Esophagus muscularis mucosa (tissue), 4 donors: ENCODE results near the gene FRMD5. TPM values are rescaled to one million over a fixed set of nuclear protein-coding genes. Genes with fewer than 3 reads are reported as not detected.
A peak's percentile ranks its signal among the peaks of the same experiment; 100 is the strongest.

Source experiments
- DNase-seq: peaks from one replicate; pipeline ENCODE4 v3.0.0-alpha.2; 2017; ENCODE audit errors: extremely low spot score
- H3K27ac ChIP-seq, 4 donors: fragments of 200-600 bp; sonication (generic); replicated peaks in 1 of 4; 1 replicate in 3 of 4; 2 replicates in 1 of 4; pipeline ENCODE4 v1.5.1; 2016 to 2019; ENCODE audit warnings: mild to moderate bottlenecking in 1 of 4
- H3K27me3 ChIP-seq, 4 donors: fragments of 200-600 bp; sonication (generic); one replicate each; pipeline versions ENCODE4 v1.5.1 to v1.6.0; 2016 to 2019
- H3K36me3 ChIP-seq, 4 donors: fragments of 200-600 bp; sonication (generic); one replicate each; pipeline ENCODE4 v1.5.1; 2016 to 2019
- H3K4me1 ChIP-seq, 4 donors: fragments of 200-600 bp; sonication (generic); one replicate each; pipeline ENCODE4 v1.5.1; 2016 to 2019
- H3K4me3 ChIP-seq, 4 donors: fragments of 200-600 bp; sonication (generic); 1 replicate in 2 of 4; 2 replicates in 2 of 4; pipeline ENCODE4 v1.5.1; 2016 to 2019; ENCODE audit warnings: mild to moderate bottlenecking in 4 of 4, moderate library complexity in 1 of 4
- H3K9me3 ChIP-seq, 4 donors: fragments of 200-600 bp; sonication (generic); 1 replicate in 3 of 4; 2 replicates in 1 of 4; pipeline ENCODE4 v1.5.1; 2016 to 2019
- EP300 ChIP-seq: sonication (generic); formaldehyde crosslinking; IDR thresholded peaks from one replicate; pipeline ENCODE4 v1.6.1; 2017; ENCODE audit warnings: antibody characterized with exemption
- POLR2A ChIP-seq: fragments of 450-650 bp; IDR thresholded peaks from one replicate; pipeline ENCODE4 v1.6.1; 2017; ENCODE audit warnings: antibody characterized with exemption, moderate library complexity, mild to moderate bottlenecking, low read depth
- POLR2AphosphoS5 ChIP-seq, 2 donors: sonication (generic); formaldehyde crosslinking; IDR thresholded peaks; one replicate each; pipeline ENCODE4 v1.6.1; 2017; ENCODE audit warnings: antibody characterized with exemption in 2 of 2
- WGBS: methylation state at CpG from one replicate; pipeline ENCODE4 v1.1.5; 2018; 5-methylcytosine and 5-hydroxymethylcytosine counted together
- intact Hi-C: fragments of 100-400 bp; cut with DNase I; formaldehyde crosslinking; loops from one replicate; pipeline ENCODE4 v1.15.1; 2023
- total RNA-seq, 4 donors: library from RNA; depleted of rRNA; stranded (reverse); fragments of >200 nt; gene quantifications; one replicate each; pipeline versions ENCODE4 v1.1.0 to v1.2.1, GENCODE V29; 2016
- TF ChIP-seq, protein P1 (sequence below), 3 experiments: fragments of 200-600 bp in 2 of 3; fragments of 450-650 bp in 1 of 3; sonication (generic) in 2 of 3; IDR thresholded peaks; one replicate each; pipeline ENCODE4 v1.5.1; 2017 to 2019; ENCODE audit warnings: antibody characterized with exemption in 3 of 3, mild to moderate bottlenecking in 2 of 3, moderate library complexity in 1 of 3

The FRMD5 gene
- total RNA-seq, 4 donors from 2014 or later = 0.42 to 1.4 (median 0.67) TPM

DNA sequence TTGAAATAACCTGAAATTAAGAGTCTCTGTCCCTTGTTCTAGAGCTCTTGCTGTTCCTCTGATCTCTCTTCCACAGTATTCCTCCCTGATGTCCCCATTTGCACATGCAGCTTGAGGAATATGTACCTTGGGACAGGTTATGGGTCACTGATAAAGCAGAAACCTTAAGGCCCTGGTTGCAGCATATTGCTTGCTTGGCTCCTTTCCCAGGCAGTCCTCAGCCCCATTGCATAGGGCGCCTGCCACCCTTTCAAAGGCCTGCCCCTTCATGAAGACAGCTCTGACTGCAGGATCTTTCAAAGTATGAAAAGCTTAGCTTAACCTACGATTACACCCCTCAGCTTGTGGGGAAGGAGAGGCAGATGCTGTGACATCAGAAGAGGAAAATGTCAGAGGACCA, 316.6 kb downstream of the FRMD5 start:
- TF ChIP-seq POLR2A = no peak
- TF ChIP-seq EP300 = no peak
- TF ChIP-seq POLR2AphosphoS5 (IDR thresholded peaks at IDR 0.05) = no peak
- TF ChIP-seq, protein P1, sequence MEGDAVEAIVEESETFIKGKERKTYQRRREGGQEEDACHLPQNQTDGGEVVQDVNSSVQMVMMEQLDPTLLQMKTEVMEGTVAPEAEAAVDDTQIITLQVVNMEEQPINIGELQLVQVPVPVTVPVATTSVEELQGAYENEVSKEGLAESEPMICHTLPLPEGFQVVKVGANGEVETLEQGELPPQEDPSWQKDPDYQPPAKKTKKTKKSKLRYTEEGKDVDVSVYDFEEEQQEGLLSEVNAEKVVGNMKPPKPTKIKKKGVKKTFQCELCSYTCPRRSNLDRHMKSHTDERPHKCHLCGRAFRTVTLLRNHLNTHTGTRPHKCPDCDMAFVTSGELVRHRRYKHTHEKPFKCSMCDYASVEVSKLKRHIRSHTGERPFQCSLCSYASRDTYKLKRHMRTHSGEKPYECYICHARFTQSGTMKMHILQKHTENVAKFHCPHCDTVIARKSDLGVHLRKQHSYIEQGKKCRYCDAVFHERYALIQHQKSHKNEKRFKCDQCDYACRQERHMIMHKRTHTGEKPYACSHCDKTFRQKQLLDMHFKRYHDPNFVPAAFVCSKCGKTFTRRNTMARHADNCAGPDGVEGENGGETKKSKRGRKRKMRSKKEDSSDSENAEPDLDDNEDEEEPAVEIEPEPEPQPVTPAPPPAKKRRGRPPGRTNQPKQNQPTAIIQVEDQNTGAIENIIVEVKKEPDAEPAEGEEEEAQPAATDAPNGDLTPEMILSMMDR (IDR thresholded peaks at IDR 0.05) = no peak
- intact Hi-C loops = no loop called here

DNA sequence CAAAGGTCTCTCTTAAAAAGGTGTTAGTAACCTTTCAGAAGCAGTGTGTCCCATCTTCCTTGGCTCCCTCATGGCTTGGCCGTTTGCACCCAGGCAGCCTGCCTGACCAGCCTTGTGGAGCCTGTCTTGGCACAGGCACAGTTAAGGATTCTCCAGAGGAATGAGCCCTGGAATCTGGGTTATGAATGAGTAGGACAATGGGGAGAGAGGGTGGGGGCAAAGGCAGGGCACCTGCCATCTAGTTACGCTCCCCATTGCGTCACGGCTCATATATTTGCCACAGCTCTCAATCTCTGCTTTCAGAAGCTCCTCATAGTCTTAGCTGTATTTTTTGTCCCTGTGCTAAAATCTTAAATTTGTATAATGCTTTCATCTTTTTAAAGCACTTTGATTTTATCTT, 317.7 kb downstream of the FRMD5 start:
- intact Hi-C loops = no loop called here
- Histone ChIP-seq H3K36me3 (peaks cover 5 to 8% (median 6%) of the 10 kb centered on the region in 4 donors), H3K9me3 (no peaks in the 10 kb centered on the region), H3K4me1 (peaks cover 0 to 11% (median 0%) of the 10 kb centered on the region in 4 donors), H3K27me3 (no peaks in the 10 kb centered on the region), H3K27ac (no peak overlapping the region), H3K4me3 (no peak overlapping the region)
- no peak for DNase-seq
- 88% methylated on average over 4 of the region's 4 CpGs for WGBS
- TF ChIP-seq, protein P1 (IDR thresholded peaks at IDR 0.05) = no peak
- TF ChIP-seq EP300 = no peak

More for the DNA sequence above, 316.6 kb downstream of the FRMD5 start:
- peaks cover 0 to 11% (median 0%) of the 10 kb centered on the region in 4 donors for H3K4me1 ChIP-seq
- 97% methylated on average over 2 of the region's 2 CpGs for whole genome bisulfite sequencing
- no peak overlapping the region for H3K4me3 ChIP-seq
- no peaks in the 10 kb centered on the region for H3K27me3 ChIP-seq
- DNase-seq = no peak
- peaks cover 5 to 8% (median 6%) of the 10 kb centered on the region in 4 donors for H3K36me3 ChIP-seq
- H3K27ac ChIP-seq = no peak overlapping the region
- H3K9me3 ChIP-seq = no peaks in the 10 kb centered on the region

DNA sequence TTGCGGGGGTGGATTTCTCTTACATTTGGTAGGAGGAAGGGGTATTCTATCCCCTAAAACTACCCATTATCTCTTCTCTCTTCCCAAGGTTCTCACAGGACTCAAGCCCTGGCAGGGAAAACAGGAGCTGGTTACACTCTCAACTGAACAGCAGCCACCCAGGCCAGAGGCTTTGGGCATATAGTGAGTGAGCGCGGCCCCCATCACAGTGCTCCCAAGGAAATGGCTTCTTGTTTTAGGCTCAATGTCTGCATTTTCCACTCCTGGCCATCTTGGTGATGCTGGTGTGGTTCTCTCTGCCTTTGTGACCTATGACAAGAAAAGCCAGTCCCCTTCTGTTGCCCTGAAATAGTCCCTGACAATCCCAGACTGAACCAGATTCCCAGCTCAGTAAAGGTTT, 318.2 kb downstream of the FRMD5 start:
- Histone ChIP-seq H3K9me3 (no peaks in the 10 kb centered on the region), H3K27me3 (no peaks in the 10 kb centered on the region), H3K4me3 (no peak overlapping the region), H3K36me3 (peaks cover 5 to 8% (median 6%) of the 10 kb centered on the region in 4 donors), H3K27ac (no peak overlapping the region), H3K4me1 (peaks cover 0 to 11% (median 0%) of the 10 kb centered on the region in 4 donors)
- intact Hi-C loops = no loop called here
- no peak for DNase-seq
- WGBS = 93% methylated on average over 3 of the region's 3 CpGs
- TF ChIP-seq, protein P1 (IDR thresholded peaks at IDR 0.05) = no peak
- TF ChIP-seq POLR2A = no peak
- no peak for TF ChIP-seq POLR2AphosphoS5 (IDR thresholded peaks at IDR 0.05)
- TF ChIP-seq EP300 = no peak

DNA sequence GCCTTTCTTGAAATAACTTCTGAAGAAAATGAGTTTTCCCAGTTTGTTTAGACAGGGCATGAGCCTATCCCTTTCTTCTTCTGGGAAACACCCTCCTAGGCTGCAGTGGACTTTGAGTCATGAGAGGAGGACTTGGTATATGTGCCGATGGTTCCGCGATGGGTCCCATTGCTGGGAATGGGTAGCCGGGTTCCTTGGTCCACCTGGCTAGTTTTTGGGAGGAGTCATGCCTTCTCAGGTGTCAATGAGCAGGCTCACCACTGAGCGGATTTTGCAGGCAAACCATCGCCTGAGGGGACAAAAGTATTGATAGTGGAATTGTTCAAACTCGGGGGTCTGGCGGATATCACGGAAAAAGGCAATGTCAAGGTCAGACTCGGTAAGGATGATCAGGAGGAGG, 321.4 kb downstream of the FRMD5 start:
- H3K4me1 ChIP-seq = no peaks in the 10 kb centered on the region
- no peaks in the 10 kb centered on the region for H3K27me3 ChIP-seq
- H3K4me3 ChIP-seq = no peak overlapping the region
- H3K36me3 ChIP-seq = peaks cover 5 to 16% (median 7%) of the 10 kb centered on the region in 4 donors
- 97% methylated on average over 10 of the region's 10 CpGs for WGBS
- intact Hi-C loops = no loop called here
- H3K27ac ChIP-seq = no peak overlapping the region
- TF ChIP-seq EP300 = no peak
- no peaks in the 10 kb centered on the region for H3K9me3 ChIP-seq
- no peak for DNase-seq

DNA sequence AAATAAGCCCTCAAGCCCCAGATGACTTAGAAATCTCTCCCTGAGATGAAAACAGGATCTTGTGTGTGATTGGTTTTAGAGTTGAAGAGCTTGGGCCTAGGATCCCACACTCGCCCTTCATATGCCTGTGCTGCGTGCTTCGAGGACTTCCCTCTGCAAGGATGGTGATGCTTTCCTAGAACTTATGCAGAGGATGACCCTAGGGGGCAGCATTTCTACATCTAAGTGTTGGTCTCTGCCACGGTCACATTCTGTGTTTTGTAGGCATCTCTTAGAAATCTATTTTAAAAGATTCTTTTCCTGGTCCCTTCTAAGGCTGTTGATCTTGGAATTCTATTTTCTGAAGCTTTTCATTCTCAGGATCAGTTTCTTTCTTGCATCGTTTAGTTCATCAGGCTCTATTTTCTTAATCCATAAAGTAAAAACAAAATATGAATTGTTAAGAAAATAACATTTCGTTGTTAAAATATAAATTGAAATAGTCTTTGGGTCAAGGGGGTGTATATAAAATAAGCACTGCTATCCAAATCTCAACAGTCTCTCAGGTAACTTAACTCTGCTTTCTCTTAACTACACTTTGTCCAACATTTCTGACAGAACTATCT, 322.6 kb downstream of the FRMD5 start:
- H3K27ac ChIP-seq = no peak overlapping the region
- peaks cover 5 to 16% (median 7%) of the 10 kb centered on the region in 4 donors for H3K36me3 ChIP-seq
- TF ChIP-seq POLR2AphosphoS5 (IDR thresholded peaks at IDR 0.05) = no peak
- TF ChIP-seq, protein P1 (IDR thresholded peaks at IDR 0.05) = peak; percentile 26 to 43 (median 32)
- no peaks in the 10 kb centered on the region for H3K27me3 ChIP-seq
- WGBS = 58% methylated on average over 6 of the region's 6 CpGs
- H3K9me3 ChIP-seq = no peaks in the 10 kb centered on the region
- no peak for DNase-seq
- intact Hi-C loops = no loop called here
- H3K4me3 ChIP-seq = no peak overlapping the region
- H3K4me1 ChIP-seq = no peaks in the 10 kb centered on the region
